ENCODE measurements around the gene MX2.
A peak's percentile ranks its signal among the peaks of the same experiment; 100 is the strongest.
"Not testable (repeated sequence)": the region's sequence is repeated elsewhere in the genome, so short reads cannot be mapped to it uniquely, and the experiment has no call there.

MX2 gene

GRCh38 chr21:41361786-41362604, at the start of gene MX2:
Gene MX2 (plus strand): TSS chr21:41362027. CDS start chr21:41376907, 14,880 bp downstream.
- peak; percentile 79 for DNase-seq

- not testable (repeated sequence) for DNase-seq
Observed at GRCh38 chr21:41313285-41314164, 48.3 kb upstream of the MX2 start.

- DNase-seq = no peak
Observed at GRCh38 chr21:41315726-41316125, 46.1 kb upstream of the MX2 start.

GRCh38 chr21:41316200-41317062, 45.4 kb upstream of the MX2 start, which contains the start of gene FAM3B:
Gene FAM3B (plus strand): TSS chr21:41316801. CDS start chr21:41316880, 79 bp downstream.
- DNase-seq = no peak

GRCh38 chr21:41317063-41317392, 44.8 kb upstream of the MX2 start:
- no peak for DNase-seq

GRCh38 chr21:41317458-41317857, 44.4 kb upstream of the MX2 start:
- DNase-seq = no peak

GRCh38 chr21:41318218-41318617, 43.6 kb upstream of the MX2 start:
- no peak for DNase-seq

GRCh38 chr21:41319273-41319672, 42.6 kb upstream of the MX2 start:
- DNase-seq = no peak

- peak; percentile 3 for DNase-seq
Observed at GRCh38 chr21:41321211-41321907, 40.5 kb upstream of the MX2 start.

- DNase-seq = no peak
Observed at GRCh38 chr21:41321908-41322495, 39.8 kb upstream of the MX2 start.

- no peak for DNase-seq
Observed at GRCh38 chr21:41322496-41323382, 39.1 kb upstream of the MX2 start.

GRCh38 chr21:41325138-41325912, 36.5 kb upstream of the MX2 start:
- DNase-seq = no peak

GRCh38 chr21:41326414-41327080, 35.3 kb upstream of the MX2 start:
- no peak for DNase-seq

GRCh38 chr21:41327753-41328152, 34.1 kb upstream of the MX2 start:
- no peak for DNase-seq

- DNase-seq = no peak
Observed at GRCh38 chr21:41328660-41329607, 32.9 kb upstream of the MX2 start.

- no peak for DNase-seq
Observed at GRCh38 chr21:41333752-41334151, 28.1 kb upstream of the MX2 start.

GRCh38 chr21:41337515-41337914, 24.3 kb upstream of the MX2 start:
- DNase-seq = no peak

GRCh38 chr21:41338455-41338854, 23.4 kb upstream of the MX2 start:
- DNase-seq = no peak
